MM.1S (cell line): Measurements from ENCODE around the gene FOXN3.

Source experiments
- DNase-seq: peaks from one replicate; pipeline ENCODE4 v3.0.0-alpha.2; 2015
- H2AFZ ChIP-seq: fragments of 300-600 bp; sonication (generic); 2 replicates; pipeline ENCODE4 v1.6.0; 2016; ENCODE audit warnings: antibody characterized with exemption, low read length
- H3F3A ChIP-seq: fragments of 300-600 bp; sonication (generic); 2 replicates; pipeline ENCODE4 v1.6.1; 2016; ENCODE audit warnings: mild to moderate bottlenecking, antibody characterized with exemption, low read length, moderate library complexity, mixed read lengths; ENCODE audit not compliant: insufficient read depth
- H3K27ac ChIP-seq: fragments of 300-600 bp; sonication (generic); 2 replicates; pipeline ENCODE4 v1.5.1; 2016; ENCODE audit warnings: mild to moderate bottlenecking, low read length
- H3K27me3 ChIP-seq: fragments of 300-600 bp; sonication (generic); replicated peaks from 2 replicates; pipeline ENCODE4 v1.6.0; 2016; ENCODE audit warnings: low read length; ENCODE audit not compliant: insufficient read depth
- H3K36me3 ChIP-seq: fragments of 300-600 bp; sonication (generic); replicated peaks from 2 replicates; pipeline ENCODE4 v1.6.1; 2016; ENCODE audit warnings: mild to moderate bottlenecking, low read length, mixed read lengths; ENCODE audit not compliant: insufficient read depth
- H3K4me1 ChIP-seq: fragments of 300-600 bp; sonication (generic); 2 replicates; pipeline ENCODE4 v1.6.1; 2016; ENCODE audit warnings: low read length, mixed read lengths
- H3K4me2 ChIP-seq: fragments of 300-600 bp; sonication (generic); 2 replicates; pipeline ENCODE4 v1.6.0; 2016; ENCODE audit warnings: low read depth, low read length
- H3K4me3 ChIP-seq: fragments of 300-600 bp; sonication (generic); 2 replicates; pipeline ENCODE4 v1.5.1; 2016; ENCODE audit warnings: low read length, mixed read lengths
- H3K79me2 ChIP-seq: fragments of 300-600 bp; sonication (generic); 2 replicates; pipeline ENCODE4 v1.6.1; 2016; ENCODE audit warnings: mixed run types, low read length, mixed read lengths
- H3K9ac ChIP-seq: fragments of 300-600 bp; sonication (generic); 2 replicates; pipeline ENCODE4 v1.6.1; 2016; ENCODE audit warnings: low read length, mixed read lengths
- H3K9me2 ChIP-seq: fragments of 300-600 bp; sonication (generic); replicated peaks from 2 replicates; pipeline ENCODE4 v1.6.1; 2016; ENCODE audit warnings: mild to moderate bottlenecking, low read length, mixed read lengths; ENCODE audit not compliant: insufficient read depth
- H3K9me3 ChIP-seq: fragments of 300-600 bp; sonication (generic); replicated peaks from 2 replicates; pipeline ENCODE4 v1.6.1; 2016; ENCODE audit warnings: mild to moderate bottlenecking, low read length, mixed read lengths; ENCODE audit not compliant: insufficient read depth
- H4K20me1 ChIP-seq: fragments of 300-600 bp; sonication (generic); 2 replicates; pipeline ENCODE4 v1.6.1; 2016; ENCODE audit warnings: mild to moderate bottlenecking, low read length, moderate library complexity, mixed read lengths; ENCODE audit not compliant: insufficient read depth
- CTCF ChIP-seq: fragments of 300-600 bp; sonication (generic); IDR thresholded peaks from 2 replicates; pipeline ENCODE4 v1.5.1; 2016; ENCODE audit warnings: antibody characterized with exemption, low read length, mixed read lengths
- EZH2 ChIP-seq: fragments of 300-600 bp; sonication (generic); optimal IDR thresholded peaks from 2 replicates; pipeline ENCODE3; 2017; ENCODE audit warnings: low read depth, mild to moderate bottlenecking, antibody characterized with exemption, low read length, mixed read lengths
- EZH2phosphoT487 ChIP-seq: fragments of 300-600 bp; sonication (generic); IDR thresholded peaks from 2 replicates; pipeline ENCODE4 v1.6.1; 2018; ENCODE audit warnings: antibody characterized with exemption, low read length

Gene FOXN3

GRCh38 chr14:89121968-89122620, 294.9 kb downstream of the FOXN3 start:
- Histone ChIP-seq H3K9me2 (no peaks in the 10 kb centered on the region), H3K4me2 (no peak overlapping the region), H3F3A (no peaks in the 10 kb centered on the region), H3K79me2 (no peaks in the 10 kb centered on the region), H2AFZ (no peak overlapping the region), H4K20me1 (no peaks in the 10 kb centered on the region), H3K27ac (no peak overlapping the region), H3K27me3 (no peaks in the 10 kb centered on the region), H3K4me3 (no peak overlapping the region), H3K4me1 (no peaks in the 10 kb centered on the region), H3K36me3 (no peaks in the 10 kb centered on the region), H3K9me3 (no peaks in the 10 kb centered on the region), H3K9ac (no peak overlapping the region)
- TF ChIP-seq EZH2 (no peak), EZH2phosphoT487 (no peak), CTCF (no peak)
- DNase-seq, result no peak

GRCh38 chr14:89117012-89117411, 300.0 kb downstream of the FOXN3 start:
- H3F3A ChIP-seq, result no peaks in the 10 kb centered on the region
- no peak overlapping the region for H3K27ac ChIP-seq
- H3K9ac ChIP-seq, result no peak overlapping the region
- DNase-seq, result no peak
- no peaks in the 10 kb centered on the region for H3K9me2 ChIP-seq
- no peaks in the 10 kb centered on the region for H3K4me1 ChIP-seq
- no peak overlapping the region for H3K4me2 ChIP-seq
- H3K79me2 ChIP-seq, result no peaks in the 10 kb centered on the region
- H3K4me3 ChIP-seq, result no peak overlapping the region
- no peaks in the 10 kb centered on the region for H3K9me3 ChIP-seq
- H4K20me1 ChIP-seq, result no peaks in the 10 kb centered on the region
- TF ChIP-seq EZH2 (no peak), EZH2phosphoT487 (no peak), CTCF (no peak)
- no peaks in the 10 kb centered on the region for H3K36me3 ChIP-seq
- H2AFZ ChIP-seq, result no peak overlapping the region
- no peaks in the 10 kb centered on the region for H3K27me3 ChIP-seq

- Histone ChIP-seq H3K9ac (no peak overlapping the region), H3K36me3 (no peaks in the 10 kb centered on the region), H3K79me2 (no peaks in the 10 kb centered on the region), H3K4me1 (no peaks in the 10 kb centered on the region), H3K27ac (no peak overlapping the region), H3K9me2 (no peaks in the 10 kb centered on the region), H3K27me3 (no peaks in the 10 kb centered on the region), H3K4me3 (no peak overlapping the region), H3K9me3 (no peaks in the 10 kb centered on the region), H3F3A (no peaks in the 10 kb centered on the region), H3K4me2 (no peak overlapping the region), H4K20me1 (no peaks in the 10 kb centered on the region), H2AFZ (no peak overlapping the region)
- no peak for DNase-seq
- TF ChIP-seq EZH2, result no peak
- TF ChIP-seq EZH2phosphoT487, result no peak
- no peak for TF ChIP-seq CTCF
Measured at GRCh38 chr14:89114109-89114508, 302.9 kb downstream of the FOXN3 start.
